T-helper 17 cell (primary cell): ENCODE data around the gene ABI1. TPM values are rescaled to one million over a fixed set of nuclear protein-coding genes. Genes with fewer than 3 reads are reported as not detected.
"Not testable (repeated sequence)": the region's sequence is repeated elsewhere in the genome, so short reads cannot be mapped to it uniquely, and the experiment has no call there.

Experiments used
- ATAC-seq: fragments of 150-1000 bp; cut with Tn5 transposase; 2 replicates; pipeline ENCODE4 v1.10.0; 2021; ENCODE audit warnings: mild to moderate bottlenecking, moderate library complexity
- DNase-seq, 3 donors: peaks; one replicate each; pipeline versions ENCODE4 v3.0.0 to v3.0.0-alpha.2; 2020 to 2021
- H3K9me3 ChIP-seq: one replicate; pipeline ENCODE4 v1.7.0; 2013; ENCODE audit warnings: low read length, mild to moderate bottlenecking; ENCODE audit not compliant: control insufficient read depth, poor library complexity, severe bottlenecking
- H3K27ac Mint-ChIP-seq: one replicate; pipeline ENCODE4 v1.8.0; 2022; ENCODE audit warnings: mild to moderate bottlenecking, moderate library complexity, mixed read lengths
- H3K27me3 Mint-ChIP-seq: one replicate; pipeline ENCODE4 v1.8.0; 2022; ENCODE audit warnings: mixed read lengths
- H3K36me3 Mint-ChIP-seq: one replicate; pipeline ENCODE4 v1.8.0; 2022; ENCODE audit warnings: low read depth, mixed read lengths
- H3K4me1 Mint-ChIP-seq: one replicate; pipeline ENCODE4 v1.8.0; 2022; ENCODE audit warnings: mild to moderate bottlenecking, mixed read lengths
- H3K4me3 Mint-ChIP-seq: one replicate; pipeline ENCODE4 v1.8.0; 2022; ENCODE audit warnings: mild to moderate bottlenecking, moderate library complexity, mixed read lengths
- total RNA-seq, 4 donors: library from RNA in 2 of 4; stranded (reverse) in 2 of 4; gene quantifications; one replicate each; pipeline ENCODE4 v1.2.3 and lab custom pipeline; 2022 to 2026

Gene ABI1
- total RNA-seq (10 to 100 TPM; 75.5 to 99.4 TPM), total RNA-seq (lab: John Stamatoyannopoulos, UW) (129 to 146 reads per million in 2 donors)

GRCh38 chr10:26860443-26861204 lies at the start of gene ABI1:
Gene ABI1 (minus strand): TSS chr10:26860958. CDS start chr10:26860863, 95 bp downstream.
- H3K27ac Mint-ChIP-seq, result peak within 1 kb of the TSS; percentile 97
- peak; percentile 91 for ATAC-seq
- peaks cover 30% of the 10 kb centered on the region for H3K4me1 Mint-ChIP-seq
- peaks cover 12% of the 10 kb centered on the region for H3K27me3 Mint-ChIP-seq
- H3K36me3 Mint-ChIP-seq, result peaks cover 5% of the 10 kb centered on the region
- H3K4me3 Mint-ChIP-seq, result peak within 1 kb of the TSS; percentile 99
- no peaks in the 10 kb centered on the region for H3K9me3 ChIP-seq
- DNase-seq, result peak; percentile 95 to 97 (median 97)

- H3K9me3 ChIP-seq, result no peaks in the 10 kb centered on the region
- peaks cover 10% of the 10 kb centered on the region for H3K27me3 Mint-ChIP-seq
- DNase-seq (no peak), ATAC-seq (no peak)
- no peaks in the 10 kb centered on the region for H3K36me3 Mint-ChIP-seq
- H3K4me1 Mint-ChIP-seq, result peaks cover 2% of the 10 kb centered on the region
- H3K4me3 Mint-ChIP-seq, result no peak overlapping the region
- no peak overlapping the region for H3K27ac Mint-ChIP-seq
These were observed 49.0 kb upstream of the ABI1 start for GRCh38 chr10:26909753-26910152.

- H3K27me3 Mint-ChIP-seq, H3K4me3 Mint-ChIP-seq, ATAC-seq, DNase-seq, H3K4me1 Mint-ChIP-seq, H3K36me3 Mint-ChIP-seq, H3K9me3 ChIP-seq, H3K27ac Mint-ChIP-seq: not testable (repeated sequence)
These were observed 44.6 kb upstream of the ABI1 start for GRCh38 chr10:26905253-26905781.

- H3K4me3 Mint-ChIP-seq, result no peak overlapping the region
- H3K4me1 Mint-ChIP-seq, result no peaks in the 10 kb centered on the region
- H3K36me3 Mint-ChIP-seq, result peaks cover 2% of the 10 kb centered on the region
- no peak for ATAC-seq
- H3K27ac Mint-ChIP-seq, result no peak overlapping the region
- DNase-seq, result no peak
- H3K9me3 ChIP-seq, result no peaks in the 10 kb centered on the region
- peaks cover 6% of the 10 kb centered on the region for H3K27me3 Mint-ChIP-seq
These were observed 42.9 kb upstream of the ABI1 start for GRCh38 chr10:26903431-26904217.

- H3K27me3 Mint-ChIP-seq, result peaks cover 28% of the 10 kb centered on the region
- DNase-seq, H3K27ac Mint-ChIP-seq, ATAC-seq, H3K4me1 Mint-ChIP-seq, H3K9me3 ChIP-seq, H3K36me3 Mint-ChIP-seq, H3K4me3 Mint-ChIP-seq: not testable (repeated sequence)
These were observed 31.7 kb upstream of the ABI1 start for GRCh38 chr10:26892306-26892923.

- Mint-ChIP-seq H3K27ac (no peak overlapping the region), H3K36me3 (no peaks in the 10 kb centered on the region), H3K4me3 (no peak overlapping the region), H3K27me3 (peaks cover 19% of the 10 kb centered on the region), H3K4me1 (no peaks in the 10 kb centered on the region)
- DNase-seq (no peak), ATAC-seq (peak; percentile 41)
- H3K9me3 ChIP-seq, result no peaks in the 10 kb centered on the region
These were observed 30.2 kb upstream of the ABI1 start for GRCh38 chr10:26890956-26891355.

GRCh38 chr10:26887611-26888215 lies 27.0 kb upstream of the ABI1 start:
- Mint-ChIP-seq H3K27me3 (peaks cover 17% of the 10 kb centered on the region), H3K4me1 (no peaks in the 10 kb centered on the region), H3K4me3 (no peak overlapping the region), H3K27ac (no peak overlapping the region), H3K36me3 (no peaks in the 10 kb centered on the region)
- no peak for ATAC-seq
- DNase-seq, result no peak
- no peaks in the 10 kb centered on the region for H3K9me3 ChIP-seq

GRCh38 chr10:26881600-26882331 lies 21.0 kb upstream of the ABI1 start:
- peak overlapping the region; percentile 53 for H3K27ac Mint-ChIP-seq
- H3K27me3 Mint-ChIP-seq, result peaks cover 40% of the 10 kb centered on the region
- H3K36me3 Mint-ChIP-seq, result no peaks in the 10 kb centered on the region
- H3K4me3 Mint-ChIP-seq, result no peak overlapping the region
- H3K9me3 ChIP-seq, result no peaks in the 10 kb centered on the region
- H3K4me1 Mint-ChIP-seq, result peaks cover 2% of the 10 kb centered on the region
- DNase-seq, result no peak
- ATAC-seq, result peak; percentile 90

GRCh38 chr10:26879744-26880143 lies 19.0 kb upstream of the ABI1 start:
- no peak for DNase-seq
- no peak overlapping the region for H3K4me3 Mint-ChIP-seq
- no peaks in the 10 kb centered on the region for H3K9me3 ChIP-seq
- H3K4me1 Mint-ChIP-seq, result peaks cover 2% of the 10 kb centered on the region
- H3K36me3 Mint-ChIP-seq, result peaks cover 4% of the 10 kb centered on the region
- ATAC-seq, result no peak
- peaks cover 42% of the 10 kb centered on the region for H3K27me3 Mint-ChIP-seq
- H3K27ac Mint-ChIP-seq, result no peak overlapping the region

GRCh38 chr10:26870766-26871165 lies 10.0 kb upstream of the ABI1 start:
- Mint-ChIP-seq H3K4me3 (no peak overlapping the region), H3K27ac (no peak overlapping the region), H3K36me3 (peaks cover 2% of the 10 kb centered on the region), H3K4me1 (peaks cover 8% of the 10 kb centered on the region), H3K27me3 (no peaks in the 10 kb centered on the region)
- no peak for ATAC-seq
- DNase-seq, result no peak
- no peaks in the 10 kb centered on the region for H3K9me3 ChIP-seq

GRCh38 chr10:26869528-26869927 lies 8.8 kb upstream of the ABI1 start:
- peak overlapping the region; percentile 64 for H3K27ac Mint-ChIP-seq
- H3K27me3 Mint-ChIP-seq, result peaks cover 4% of the 10 kb centered on the region
- DNase-seq, result no peak
- peak; percentile 49 for ATAC-seq
- no peaks in the 10 kb centered on the region for H3K9me3 ChIP-seq
- peaks cover 2% of the 10 kb centered on the region for H3K36me3 Mint-ChIP-seq
- H3K4me3 Mint-ChIP-seq, result peak overlapping the region; percentile 19
- H3K4me1 Mint-ChIP-seq, result peaks cover 8% of the 10 kb centered on the region

GRCh38 chr10:26863351-26864076 lies 2.8 kb upstream of the ABI1 start:
- peaks cover 5% of the 10 kb centered on the region for H3K36me3 Mint-ChIP-seq
- no peak overlapping the region for H3K27ac Mint-ChIP-seq
- ATAC-seq (no peak), DNase-seq (no peak)
- H3K4me3 Mint-ChIP-seq, result no peak overlapping the region
- peaks cover 12% of the 10 kb centered on the region for H3K27me3 Mint-ChIP-seq
- no peaks in the 10 kb centered on the region for H3K9me3 ChIP-seq
- H3K4me1 Mint-ChIP-seq, result peaks cover 18% of the 10 kb centered on the region
